HG02943 (cell line): ENCODE data around the gene EIPR1.
"Not testable (repeated sequence)": the region's sequence is repeated elsewhere in the genome, so short reads cannot be mapped to it uniquely, and the experiment has no call there.

Experiments used
- ATAC-seq: cut with Tn5 transposase; IDR thresholded peaks from one replicate; pipeline ENCODE4 v1.9.1; 2021; ENCODE audit warnings: mild to moderate bottlenecking, low read depth, moderate library complexity; ENCODE audit not compliant: unreplicated experiment

The EIPR1 gene

GRCh38 chr2:3201281-3201680 lies 176.3 kb downstream of the EIPR1 start:
- no peak for ATAC-seq

GRCh38 chr2:3200420-3200939 lies 177.1 kb downstream of the EIPR1 start:
- ATAC-seq: no peak

GRCh38 chr2:3199627-3200345 lies 177.8 kb downstream of the EIPR1 start:
- ATAC-seq: no peak

- ATAC-seq: not testable (repeated sequence)
These were observed 178.9 kb downstream of the EIPR1 start for GRCh38 chr2:3198671-3199192.

- no peak for ATAC-seq
These were observed 179.5 kb downstream of the EIPR1 start for GRCh38 chr2:3198119-3198518.

GRCh38 chr2:3197308-3197707 lies 180.3 kb downstream of the EIPR1 start:
- no peak for ATAC-seq

GRCh38 chr2:3196716-3197115 lies 180.9 kb downstream of the EIPR1 start:
- no peak for ATAC-seq

GRCh38 chr2:3195641-3196476 lies 181.8 kb downstream of the EIPR1 start:
- no peak for ATAC-seq

GRCh38 chr2:3194828-3195227 lies 182.8 kb downstream of the EIPR1 start:
- no peak for ATAC-seq

GRCh38 chr2:3193443-3194330 lies 183.9 kb downstream of the EIPR1 start:
- no peak for ATAC-seq

- ATAC-seq: no peak
These were observed 184.7 kb downstream of the EIPR1 start for GRCh38 chr2:3192920-3193319.

GRCh38 chr2:3192281-3192818 lies 185.3 kb downstream of the EIPR1 start:
- no peak for ATAC-seq

- ATAC-seq: no peak
These were observed 187.7 kb downstream of the EIPR1 start for GRCh38 chr2:3189961-3190360.

- no peak for ATAC-seq
These were observed 188.5 kb downstream of the EIPR1 start for GRCh38 chr2:3189076-3189591.

GRCh38 chr2:3188405-3188946 lies 189.1 kb downstream of the EIPR1 start:
- no peak for ATAC-seq

- ATAC-seq: no peak
These were observed 190.2 kb downstream of the EIPR1 start for GRCh38 chr2:3187467-3187866.

- no peak for ATAC-seq
These were observed 190.9 kb downstream of the EIPR1 start for GRCh38 chr2:3186766-3187165.

GRCh38 chr2:3185910-3186309 lies 191.7 kb downstream of the EIPR1 start:
- no peak for ATAC-seq

GRCh38 chr2:3185256-3185655 lies 192.4 kb downstream of the EIPR1 start:
- no peak for ATAC-seq

- ATAC-seq: no peak
These were observed 193.5 kb downstream of the EIPR1 start for GRCh38 chr2:3184167-3184566.
